ENCODE measurements around the gene GET3.

DNA sequence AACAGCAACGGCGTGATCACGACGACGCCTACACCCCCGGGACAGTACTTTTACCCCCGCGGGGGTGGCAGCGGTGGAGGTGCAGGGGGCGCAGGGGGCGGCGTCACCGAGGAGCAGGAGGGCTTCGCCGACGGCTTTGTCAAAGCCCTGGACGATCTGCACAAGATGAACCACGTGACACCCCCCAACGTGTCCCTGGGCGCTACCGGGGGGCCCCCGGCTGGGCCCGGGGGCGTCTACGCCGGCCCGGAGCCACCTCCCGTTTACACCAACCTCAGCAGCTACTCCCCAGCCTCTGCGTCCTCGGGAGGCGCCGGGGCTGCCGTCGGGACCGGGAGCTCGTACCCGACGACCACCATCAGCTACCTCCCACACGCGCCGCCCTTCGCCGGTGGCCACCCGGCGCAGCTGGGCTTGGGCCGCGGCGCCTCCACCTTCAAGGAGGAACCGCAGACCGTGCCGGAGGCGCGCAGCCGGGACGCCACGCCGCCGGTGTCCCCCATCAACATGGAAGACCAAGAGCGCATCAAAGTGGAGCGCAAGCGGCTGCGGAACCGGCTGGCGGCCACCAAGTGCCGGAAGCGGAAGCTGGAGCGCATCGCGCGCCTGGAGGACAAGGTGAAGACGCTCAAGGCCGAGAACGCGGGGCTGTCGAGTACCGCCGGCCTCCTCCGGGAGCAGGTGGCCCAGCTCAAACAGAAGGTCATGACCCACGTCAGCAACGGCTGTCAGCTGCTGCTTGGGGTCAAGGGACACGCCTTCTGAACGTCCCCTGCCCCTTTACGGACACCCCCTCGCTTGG lies 55.0 kb downstream of the GET3 start:
- peak; percentile 83 for TF ChIP-seq POLR2A (IDR thresholded peaks at IDR 0.05; ENCODE audit: low read depth, low read length)
- TF ChIP-seq POLR2AphosphoS5 (IDR thresholded peaks at IDR 0.05; ENCODE audit: low read depth, low read length): peak; percentile 92

Data from GM12892 (cell line).